ENCODE results near the gene RTRAF.

DNA sequence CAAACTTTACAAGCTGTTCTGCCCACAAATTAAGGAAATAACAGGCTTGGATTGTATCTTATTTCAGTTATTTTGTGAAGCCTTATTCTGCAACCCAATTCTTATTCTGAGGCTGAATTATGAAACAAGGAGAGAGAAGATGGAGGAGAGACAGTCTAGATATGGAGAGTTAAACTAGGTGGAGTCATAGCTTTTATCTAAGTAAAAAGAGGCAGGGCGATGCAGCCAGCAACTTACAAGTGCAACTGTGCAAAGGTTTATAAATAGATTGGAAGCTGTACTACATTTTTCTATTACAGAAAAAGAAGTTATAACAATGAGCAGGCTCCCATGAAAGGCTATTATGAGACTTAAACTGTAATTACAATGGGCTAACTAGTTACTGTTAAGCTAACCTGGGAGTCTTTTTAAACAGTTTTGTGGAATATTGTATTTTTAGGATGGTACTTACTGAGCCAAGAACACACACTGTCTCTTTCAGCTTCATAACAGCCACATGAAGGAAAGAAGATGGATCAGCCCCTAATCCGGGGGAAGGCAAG, 57.1 kb downstream of the RTRAF start:
- no peak for TF ChIP-seq POLR2AphosphoS5 (IDR thresholded peaks at IDR 0.05; ENCODE audit: low read depth)
- TF ChIP-seq EZH2phosphoT487 (IDR thresholded peaks at IDR 0.05; ENCODE audit: unreplicated experiment), result no peak
- no peak for TF ChIP-seq EZH2 (IDR thresholded peaks at IDR 0.05; ENCODE audit: low read depth, unreplicated experiment)
- TF ChIP-seq, protein P1, sequence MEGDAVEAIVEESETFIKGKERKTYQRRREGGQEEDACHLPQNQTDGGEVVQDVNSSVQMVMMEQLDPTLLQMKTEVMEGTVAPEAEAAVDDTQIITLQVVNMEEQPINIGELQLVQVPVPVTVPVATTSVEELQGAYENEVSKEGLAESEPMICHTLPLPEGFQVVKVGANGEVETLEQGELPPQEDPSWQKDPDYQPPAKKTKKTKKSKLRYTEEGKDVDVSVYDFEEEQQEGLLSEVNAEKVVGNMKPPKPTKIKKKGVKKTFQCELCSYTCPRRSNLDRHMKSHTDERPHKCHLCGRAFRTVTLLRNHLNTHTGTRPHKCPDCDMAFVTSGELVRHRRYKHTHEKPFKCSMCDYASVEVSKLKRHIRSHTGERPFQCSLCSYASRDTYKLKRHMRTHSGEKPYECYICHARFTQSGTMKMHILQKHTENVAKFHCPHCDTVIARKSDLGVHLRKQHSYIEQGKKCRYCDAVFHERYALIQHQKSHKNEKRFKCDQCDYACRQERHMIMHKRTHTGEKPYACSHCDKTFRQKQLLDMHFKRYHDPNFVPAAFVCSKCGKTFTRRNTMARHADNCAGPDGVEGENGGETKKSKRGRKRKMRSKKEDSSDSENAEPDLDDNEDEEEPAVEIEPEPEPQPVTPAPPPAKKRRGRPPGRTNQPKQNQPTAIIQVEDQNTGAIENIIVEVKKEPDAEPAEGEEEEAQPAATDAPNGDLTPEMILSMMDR (conservative IDR thresholded peaks at IDR 0.05; ENCODE audit: low read depth in 2 of 2), result no peak
- TF ChIP-seq ZNF331 (CRISPR knock-in tag; IDR thresholded peaks at IDR 0.05; ENCODE audit: low read depth), result no peak
- TF ChIP-seq ZNF114 (CRISPR knock-in tag; IDR thresholded peaks at IDR 0.05), result no peak
- TF ChIP-seq, protein P2, sequence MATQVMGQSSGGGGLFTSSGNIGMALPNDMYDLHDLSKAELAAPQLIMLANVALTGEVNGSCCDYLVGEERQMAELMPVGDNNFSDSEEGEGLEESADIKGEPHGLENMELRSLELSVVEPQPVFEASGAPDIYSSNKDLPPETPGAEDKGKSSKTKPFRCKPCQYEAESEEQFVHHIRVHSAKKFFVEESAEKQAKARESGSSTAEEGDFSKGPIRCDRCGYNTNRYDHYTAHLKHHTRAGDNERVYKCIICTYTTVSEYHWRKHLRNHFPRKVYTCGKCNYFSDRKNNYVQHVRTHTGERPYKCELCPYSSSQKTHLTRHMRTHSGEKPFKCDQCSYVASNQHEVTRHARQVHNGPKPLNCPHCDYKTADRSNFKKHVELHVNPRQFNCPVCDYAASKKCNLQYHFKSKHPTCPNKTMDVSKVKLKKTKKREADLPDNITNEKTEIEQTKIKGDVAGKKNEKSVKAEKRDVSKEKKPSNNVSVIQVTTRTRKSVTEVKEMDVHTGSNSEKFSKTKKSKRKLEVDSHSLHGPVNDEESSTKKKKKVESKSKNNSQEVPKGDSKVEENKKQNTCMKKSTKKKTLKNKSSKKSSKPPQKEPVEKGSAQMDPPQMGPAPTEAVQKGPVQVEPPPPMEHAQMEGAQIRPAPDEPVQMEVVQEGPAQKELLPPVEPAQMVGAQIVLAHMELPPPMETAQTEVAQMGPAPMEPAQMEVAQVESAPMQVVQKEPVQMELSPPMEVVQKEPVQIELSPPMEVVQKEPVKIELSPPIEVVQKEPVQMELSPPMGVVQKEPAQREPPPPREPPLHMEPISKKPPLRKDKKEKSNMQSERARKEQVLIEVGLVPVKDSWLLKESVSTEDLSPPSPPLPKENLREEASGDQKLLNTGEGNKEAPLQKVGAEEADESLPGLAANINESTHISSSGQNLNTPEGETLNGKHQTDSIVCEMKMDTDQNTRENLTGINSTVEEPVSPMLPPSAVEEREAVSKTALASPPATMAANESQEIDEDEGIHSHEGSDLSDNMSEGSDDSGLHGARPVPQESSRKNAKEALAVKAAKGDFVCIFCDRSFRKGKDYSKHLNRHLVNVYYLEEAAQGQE (IDR thresholded peaks at IDR 0.05; ENCODE audit: unreplicated experiment), result no peak
- no peak for TF ChIP-seq STAT1 (IDR thresholded peaks at IDR 0.05; ENCODE audit: unreplicated experiment)
- TF ChIP-seq, protein P3, sequence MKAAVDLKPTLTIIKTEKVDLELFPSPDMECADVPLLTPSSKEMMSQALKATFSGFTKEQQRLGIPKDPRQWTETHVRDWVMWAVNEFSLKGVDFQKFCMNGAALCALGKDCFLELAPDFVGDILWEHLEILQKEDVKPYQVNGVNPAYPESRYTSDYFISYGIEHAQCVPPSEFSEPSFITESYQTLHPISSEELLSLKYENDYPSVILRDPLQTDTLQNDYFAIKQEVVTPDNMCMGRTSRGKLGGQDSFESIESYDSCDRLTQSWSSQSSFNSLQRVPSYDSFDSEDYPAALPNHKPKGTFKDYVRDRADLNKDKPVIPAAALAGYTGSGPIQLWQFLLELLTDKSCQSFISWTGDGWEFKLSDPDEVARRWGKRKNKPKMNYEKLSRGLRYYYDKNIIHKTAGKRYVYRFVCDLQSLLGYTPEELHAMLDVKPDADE (IDR thresholded peaks at IDR 0.05), result no peak
- TF ChIP-seq JUNB (IDR thresholded peaks at IDR 0.05; ENCODE audit: unreplicated experiment), result no peak
- no peak for TF ChIP-seq NANOG (IDR thresholded peaks at IDR 0.05; ENCODE audit: borderline replicate concordance)
